ENCODE data around the gene SRPX2. TPM values are rescaled to one million over a fixed set of nuclear protein-coding genes. Genes with fewer than 3 reads are reported as not detected.

SRPX2 gene
- total and polyA plus RNA-seq, 12 donors: 4.2 to 27.5 (median 6.9) TPM

DNA sequence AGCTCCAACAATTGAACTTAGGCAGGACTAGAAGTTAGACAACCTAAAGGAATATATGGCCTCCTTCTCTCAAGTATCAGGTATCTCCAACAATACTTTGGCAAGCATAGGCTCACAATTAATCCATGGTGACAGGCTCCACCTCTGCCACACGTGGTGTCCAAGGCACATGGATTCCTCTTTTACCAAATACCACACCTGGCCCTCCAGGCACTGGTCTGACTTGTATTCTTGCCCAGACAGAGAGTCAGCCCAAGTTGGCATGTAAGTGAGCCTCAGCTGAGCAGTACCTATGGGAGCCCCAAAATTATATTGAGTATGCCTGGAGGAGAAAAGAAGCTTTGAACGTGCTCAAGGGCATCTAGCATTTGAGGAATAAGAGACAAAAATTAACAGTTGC is 19.6 kb downstream of the SRPX2 start:
- intact Hi-C loops (cut with DNase I): no loop called here
- no peak for DNase-seq
- H3K4me3 ChIP-seq: no peak overlapping the region
- H3K27me3 ChIP-seq: peaks cover 0 to 53% (median 0%) of the 10 kb centered on the region in 7 donors
- 76 to 78% methylated on average over 2 of the region's 2 CpGs for WGBS, 2 donors
- H3K9me3 ChIP-seq: no peaks in the 10 kb centered on the region
- TF ChIP-seq, protein P1, sequence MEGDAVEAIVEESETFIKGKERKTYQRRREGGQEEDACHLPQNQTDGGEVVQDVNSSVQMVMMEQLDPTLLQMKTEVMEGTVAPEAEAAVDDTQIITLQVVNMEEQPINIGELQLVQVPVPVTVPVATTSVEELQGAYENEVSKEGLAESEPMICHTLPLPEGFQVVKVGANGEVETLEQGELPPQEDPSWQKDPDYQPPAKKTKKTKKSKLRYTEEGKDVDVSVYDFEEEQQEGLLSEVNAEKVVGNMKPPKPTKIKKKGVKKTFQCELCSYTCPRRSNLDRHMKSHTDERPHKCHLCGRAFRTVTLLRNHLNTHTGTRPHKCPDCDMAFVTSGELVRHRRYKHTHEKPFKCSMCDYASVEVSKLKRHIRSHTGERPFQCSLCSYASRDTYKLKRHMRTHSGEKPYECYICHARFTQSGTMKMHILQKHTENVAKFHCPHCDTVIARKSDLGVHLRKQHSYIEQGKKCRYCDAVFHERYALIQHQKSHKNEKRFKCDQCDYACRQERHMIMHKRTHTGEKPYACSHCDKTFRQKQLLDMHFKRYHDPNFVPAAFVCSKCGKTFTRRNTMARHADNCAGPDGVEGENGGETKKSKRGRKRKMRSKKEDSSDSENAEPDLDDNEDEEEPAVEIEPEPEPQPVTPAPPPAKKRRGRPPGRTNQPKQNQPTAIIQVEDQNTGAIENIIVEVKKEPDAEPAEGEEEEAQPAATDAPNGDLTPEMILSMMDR (IDR thresholded peaks at IDR 0.05): no peak
- ATAC-seq: no peak
- H3K27ac ChIP-seq: no peak overlapping the region
- H3K4me1 ChIP-seq: peaks cover 0 to 5% (median 0%) of the 10 kb centered on the region in 9 donors
- peaks cover 0 to 8% (median 0%) of the 10 kb centered on the region in 9 donors for H3K36me3 ChIP-seq

DNA sequence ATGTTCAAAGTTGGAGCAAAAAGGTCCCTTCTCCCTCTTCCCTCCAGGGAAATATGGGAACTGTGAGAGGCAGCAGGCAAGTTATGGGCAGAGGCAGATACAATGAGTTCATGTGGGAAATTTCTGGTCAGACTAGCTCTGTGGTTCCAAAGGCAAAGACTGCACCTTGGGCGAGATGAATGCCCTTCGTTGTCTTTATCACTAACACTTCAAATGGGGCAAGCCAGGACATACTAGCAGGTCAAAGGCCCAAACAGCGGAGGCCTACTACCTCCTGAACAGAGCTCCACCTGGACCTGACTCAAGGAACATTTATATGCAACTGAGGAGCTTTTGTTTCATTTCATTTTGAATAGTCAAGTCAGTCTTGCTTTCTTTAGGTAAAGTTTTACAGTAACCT is 29.0 kb downstream of the SRPX2 start:
- no peak for ATAC-seq
- intact Hi-C loops (cut with DNase I): loop anchor here in 1 of 10 donors (5.0 kb wide), 1 partner anchor 94 kb away; no protein-coding TSS in a partner anchor
- H3K4me1 ChIP-seq: peaks cover 0 to 14% (median 0%) of the 10 kb centered on the region in 9 donors
- H3K9me3 ChIP-seq: no peaks in the 10 kb centered on the region
- peaks cover 0 to 8% (median 0%) of the 10 kb centered on the region in 9 donors for H3K36me3 ChIP-seq
- peaks cover 0 to 61% (median 0%) of the 10 kb centered on the region in 7 donors for H3K27me3 ChIP-seq
- 93% methylated on average over 3 of the region's 3 CpGs for WGBS, 2 donors
- TF ChIP-seq, protein P1 (IDR thresholded peaks at IDR 0.05): no peak
- no peak overlapping the region for H3K27ac ChIP-seq
- DNase-seq: no peak
- H3K4me3 ChIP-seq: no peak overlapping the region

DNA sequence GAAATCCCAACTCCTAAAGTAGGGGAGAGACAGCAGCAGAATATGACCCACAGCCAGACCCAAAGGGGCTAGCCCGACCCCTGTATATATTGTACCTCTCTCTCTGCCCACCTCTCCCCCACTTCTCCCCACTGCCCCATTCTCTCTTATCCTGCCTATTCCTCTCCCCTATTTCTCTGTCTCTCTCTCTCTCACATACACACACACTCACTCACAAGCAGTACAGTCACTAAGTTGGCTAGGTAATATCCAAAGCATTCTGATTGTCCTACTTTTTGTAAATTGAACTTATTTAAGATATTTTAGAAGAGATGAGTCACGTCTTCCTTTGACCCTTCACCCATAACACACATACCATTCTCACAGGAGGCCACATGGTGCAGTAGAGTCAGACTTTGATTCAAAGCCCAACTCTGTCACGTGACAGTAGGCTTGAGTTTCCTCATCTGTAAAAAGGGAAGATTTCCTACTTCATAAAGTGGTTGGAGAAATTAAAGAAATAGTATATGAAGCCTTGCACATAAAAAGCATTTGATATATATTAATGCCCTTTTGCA is 29.5 kb downstream of the SRPX2 start:
- 78 to 81% methylated on average over 3 of the region's 3 CpGs for WGBS, 2 donors

DNA sequence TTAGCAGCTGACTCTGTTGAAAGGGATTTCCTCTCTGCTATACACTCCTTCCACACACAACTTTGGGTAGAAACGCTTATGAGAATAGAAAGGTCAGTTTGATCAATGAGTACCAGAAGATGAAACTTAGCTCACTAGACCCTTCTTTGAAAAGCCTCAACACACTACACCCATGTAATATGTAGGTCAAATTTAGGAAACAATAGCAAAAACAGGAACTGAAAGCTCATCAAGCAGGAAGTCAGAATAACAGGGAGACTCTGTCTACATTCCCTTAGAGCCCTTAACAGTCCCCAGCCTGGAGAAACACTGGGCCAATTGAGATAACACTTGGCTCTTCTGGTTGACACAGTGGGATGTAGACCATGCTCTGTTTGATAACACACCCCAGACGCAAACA is 30.7 kb downstream of the SRPX2 start:
- Histone ChIP-seq H3K9me3 (no peaks in the 10 kb centered on the region), H3K27ac (no peak overlapping the region), H3K36me3 (peaks cover 0 to 8% (median 0%) of the 10 kb centered on the region in 9 donors), H3K27me3 (peaks cover 0 to 72% (median 0%) of the 10 kb centered on the region in 7 donors), H3K4me1 (peaks cover 0 to 14% (median 0%) of the 10 kb centered on the region in 9 donors), H3K4me3 (no peak overlapping the region)
- intact Hi-C loops (cut with DNase I): loop anchor here in 1 of 10 donors (5.0 kb wide), 1 partner anchor 93 kb away; no protein-coding TSS in a partner anchor
- DNase-seq: no peak
- WGBS, 2 donors: 6 to 25% methylated on average over 2 of the region's 2 CpGs
- TF ChIP-seq, protein P1 (IDR thresholded peaks at IDR 0.05): no peak
- peak in 2 of 8 donors; percentile 16 to 38 for ATAC-seq

More for the DNA sequence above, 29.5 kb downstream of the SRPX2 start:
- intact Hi-C loops (cut with DNase I): loop anchor here in 1 of 10 donors (5.0 kb wide), 1 partner anchor 94 kb away; no protein-coding TSS in a partner anchor
- DNase-seq (no peak), ATAC-seq (no peak)
- Histone ChIP-seq H3K4me3 (no peak overlapping the region), H3K9me3 (no peaks in the 10 kb centered on the region), H3K27ac (no peak overlapping the region), H3K36me3 (peaks cover 0 to 8% (median 0%) of the 10 kb centered on the region in 9 donors), H3K27me3 (peaks cover 0 to 64% (median 0%) of the 10 kb centered on the region in 7 donors), H3K4me1 (peaks cover 0 to 14% (median 0%) of the 10 kb centered on the region in 9 donors)
- TF ChIP-seq, protein P1 (IDR thresholded peaks at IDR 0.05): no peak
